Measurements from ENCODE around the gene SLC8A1. TPM values are rescaled to one million over a fixed set of nuclear protein-coding genes. Genes with fewer than 3 reads are reported as not detected.

SLC8A1 gene
- total RNA-seq, 1 donor = 82.9 TPM

DNA sequence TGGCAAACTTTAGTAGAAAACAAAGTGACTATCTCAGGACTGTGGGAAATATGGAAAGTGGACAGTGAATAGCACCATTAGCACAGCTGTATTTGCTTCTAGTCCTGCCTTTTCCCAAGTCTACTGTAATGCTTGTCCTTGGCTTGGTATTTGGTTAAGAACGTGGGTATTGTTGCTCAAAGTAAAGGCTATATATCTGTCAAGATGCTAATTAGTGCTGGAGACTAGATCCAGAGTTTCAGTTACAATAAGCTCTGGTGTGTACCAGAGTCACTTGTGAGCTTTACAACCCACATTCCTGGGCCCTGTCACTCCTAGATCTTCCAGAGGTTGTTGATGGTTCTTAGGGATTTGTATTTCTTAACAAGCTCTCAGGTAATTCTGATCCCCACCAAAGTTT is 313.6 kb downstream of the SLC8A1 start:
- H3K4me2 ChIP-seq (ENCODE audit: insufficient read depth, low read length) = no peak overlapping the region
- H3K27ac ChIP-seq (ENCODE audit: low read depth, low read length) = no peak overlapping the region
- H3K27me3 ChIP-seq (ENCODE audit: insufficient read depth, low read length) = no peaks in the 10 kb centered on the region
- H3K4me1 ChIP-seq (ENCODE audit: insufficient read depth, low read length) = no peaks in the 10 kb centered on the region
- H3K9me3 ChIP-seq (ENCODE audit: low read depth, low read length) = no peaks in the 10 kb centered on the region
- TF ChIP-seq, protein P1, sequence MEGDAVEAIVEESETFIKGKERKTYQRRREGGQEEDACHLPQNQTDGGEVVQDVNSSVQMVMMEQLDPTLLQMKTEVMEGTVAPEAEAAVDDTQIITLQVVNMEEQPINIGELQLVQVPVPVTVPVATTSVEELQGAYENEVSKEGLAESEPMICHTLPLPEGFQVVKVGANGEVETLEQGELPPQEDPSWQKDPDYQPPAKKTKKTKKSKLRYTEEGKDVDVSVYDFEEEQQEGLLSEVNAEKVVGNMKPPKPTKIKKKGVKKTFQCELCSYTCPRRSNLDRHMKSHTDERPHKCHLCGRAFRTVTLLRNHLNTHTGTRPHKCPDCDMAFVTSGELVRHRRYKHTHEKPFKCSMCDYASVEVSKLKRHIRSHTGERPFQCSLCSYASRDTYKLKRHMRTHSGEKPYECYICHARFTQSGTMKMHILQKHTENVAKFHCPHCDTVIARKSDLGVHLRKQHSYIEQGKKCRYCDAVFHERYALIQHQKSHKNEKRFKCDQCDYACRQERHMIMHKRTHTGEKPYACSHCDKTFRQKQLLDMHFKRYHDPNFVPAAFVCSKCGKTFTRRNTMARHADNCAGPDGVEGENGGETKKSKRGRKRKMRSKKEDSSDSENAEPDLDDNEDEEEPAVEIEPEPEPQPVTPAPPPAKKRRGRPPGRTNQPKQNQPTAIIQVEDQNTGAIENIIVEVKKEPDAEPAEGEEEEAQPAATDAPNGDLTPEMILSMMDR (IDR thresholded peaks at IDR 0.05; ENCODE audit: extremely low read depth, low read depth, low read length) = no peak
- peaks cover 12% of the 10 kb centered on the region for H3K36me3 ChIP-seq (ENCODE audit: insufficient read depth, low read length)
- no peak overlapping the region for H2AFZ ChIP-seq (ENCODE audit: low read length)
- H4K20me1 ChIP-seq (ENCODE audit: insufficient read depth, low read length) = no peaks in the 10 kb centered on the region
- no peaks in the 10 kb centered on the region for H3K79me2 ChIP-seq (ENCODE audit: insufficient read depth, low read length)
- DNase-seq (ENCODE audit: insufficient read length, low spot score, missing footprints) = no peak
- no peak overlapping the region for H3K4me3 ChIP-seq (ENCODE audit: insufficient read depth, low read length)

DNA sequence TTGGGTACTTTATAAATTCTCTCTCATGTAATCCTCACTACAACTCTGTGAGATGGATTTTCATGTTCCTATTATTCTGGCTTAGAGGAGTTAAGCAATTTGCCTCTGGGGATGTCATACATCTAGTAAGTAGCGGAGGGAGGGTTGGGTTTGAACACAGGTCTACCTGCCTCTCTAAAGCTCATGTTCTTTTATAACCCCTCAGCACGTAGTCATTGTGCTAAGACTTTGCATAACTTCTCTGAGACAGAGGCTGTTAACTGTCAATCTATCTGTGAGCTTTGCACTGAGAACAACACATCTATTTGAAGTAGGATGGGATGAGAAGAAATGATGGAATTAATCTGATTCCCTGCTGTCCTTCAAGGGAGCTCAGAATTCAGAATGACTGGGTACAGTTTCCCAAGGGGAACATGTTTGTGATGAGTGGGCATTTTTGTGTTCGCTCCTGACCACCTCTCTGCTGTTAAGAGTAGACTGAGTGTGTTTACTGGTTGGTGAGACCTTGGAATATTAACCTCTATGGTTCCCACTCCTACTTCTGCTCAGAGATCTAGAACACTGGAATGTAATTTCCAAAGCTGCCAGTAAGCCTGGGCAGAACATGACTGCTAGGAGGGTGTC is 320.7 kb downstream of the SLC8A1 start:
- no peak for DNase-seq (ENCODE audit: insufficient read length, low spot score, missing footprints)
- Histone ChIP-seq H3K27ac (ENCODE audit: low read depth, low read length) (peak overlapping the region; percentile 95), H4K20me1 (ENCODE audit: insufficient read depth, low read length) (no peaks in the 10 kb centered on the region), H3K4me3 (ENCODE audit: insufficient read depth, low read length) (no peak overlapping the region), H3K36me3 (ENCODE audit: insufficient read depth, low read length) (no peaks in the 10 kb centered on the region), H3K4me1 (ENCODE audit: insufficient read depth, low read length) (peaks cover 48% of the 10 kb centered on the region), H3K9me3 (ENCODE audit: low read depth, low read length) (no peaks in the 10 kb centered on the region), H3K27me3 (ENCODE audit: insufficient read depth, low read length) (no peaks in the 10 kb centered on the region), H3K4me2 (ENCODE audit: insufficient read depth, low read length) (no peak overlapping the region), H3K79me2 (ENCODE audit: insufficient read depth, low read length) (no peaks in the 10 kb centered on the region), H2AFZ (ENCODE audit: low read length) (no peak overlapping the region)
- TF ChIP-seq, protein P1 (IDR thresholded peaks at IDR 0.05; ENCODE audit: extremely low read depth, low read depth, low read length) = no peak

DNA sequence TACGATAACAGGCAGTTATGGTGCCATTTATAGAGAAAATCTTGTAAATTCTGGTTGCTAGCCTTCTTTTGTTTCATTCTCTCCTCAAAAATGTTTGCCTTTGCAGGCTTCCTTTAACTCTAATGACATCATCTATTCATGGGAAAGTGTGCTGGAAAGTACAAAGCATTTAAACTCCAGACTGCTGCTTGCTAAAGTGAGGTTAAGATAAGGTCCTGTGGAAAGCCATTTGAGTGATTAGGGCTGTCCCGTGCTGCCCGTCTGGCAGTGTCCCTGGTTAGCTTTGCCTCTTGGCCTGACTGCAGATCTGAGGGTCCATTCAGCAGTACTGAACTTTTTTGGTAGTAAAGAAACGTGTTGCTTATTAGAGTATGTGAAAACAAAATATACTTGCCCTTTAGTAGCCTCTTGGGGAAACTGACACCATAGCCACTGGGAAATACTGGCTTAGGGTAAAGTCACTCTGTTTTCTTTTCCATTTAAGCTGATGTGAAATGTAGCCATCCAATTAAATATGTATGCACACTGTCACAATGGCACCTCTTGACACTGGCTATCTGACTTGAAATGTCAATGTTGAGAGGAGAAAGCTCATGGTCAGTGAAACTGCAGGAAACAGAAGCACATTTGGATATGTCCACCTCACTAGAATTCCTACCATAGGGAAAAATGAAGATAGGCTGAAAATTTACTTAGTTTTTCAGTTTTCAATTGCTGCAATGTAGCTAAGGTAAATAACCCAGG is 321.5 kb downstream of the SLC8A1 start:
- Histone ChIP-seq H3K79me2 (ENCODE audit: insufficient read depth, low read length) (no peaks in the 10 kb centered on the region), H3K4me3 (ENCODE audit: insufficient read depth, low read length) (no peak overlapping the region), H3K4me2 (ENCODE audit: insufficient read depth, low read length) (peak overlapping the region; percentile 6), H3K27ac (ENCODE audit: low read depth, low read length) (peak overlapping the region; percentile 95), H3K27me3 (ENCODE audit: insufficient read depth, low read length) (no peaks in the 10 kb centered on the region), H3K36me3 (ENCODE audit: insufficient read depth, low read length) (no peaks in the 10 kb centered on the region), H4K20me1 (ENCODE audit: insufficient read depth, low read length) (no peaks in the 10 kb centered on the region), H3K9me3 (ENCODE audit: low read depth, low read length) (no peaks in the 10 kb centered on the region), H3K4me1 (ENCODE audit: insufficient read depth, low read length) (peaks cover 55% of the 10 kb centered on the region), H2AFZ (ENCODE audit: low read length) (peak overlapping the region; percentile 8)
- no peak for DNase-seq (ENCODE audit: insufficient read length, low spot score, missing footprints)
- TF ChIP-seq, protein P1 (IDR thresholded peaks at IDR 0.05; ENCODE audit: extremely low read depth, low read depth, low read length) = no peak

DNA sequence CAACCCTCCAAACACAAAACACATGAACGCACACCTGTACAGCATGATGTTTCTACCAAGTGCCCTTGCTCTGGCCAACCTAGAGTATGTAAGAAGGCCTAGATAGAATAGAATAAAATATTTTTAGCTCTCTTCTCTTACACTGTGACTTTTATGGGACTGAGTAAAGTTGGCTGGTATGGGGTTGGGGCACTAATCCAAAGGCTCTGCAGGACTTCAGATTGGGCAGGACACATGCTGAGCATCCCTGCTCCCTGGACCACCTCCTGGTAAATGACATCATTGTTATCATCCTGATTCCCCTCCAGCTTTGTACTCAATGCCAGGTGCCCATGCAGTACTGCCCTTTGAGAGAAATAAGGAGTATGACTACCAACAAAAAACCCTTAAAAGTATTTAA is 322.2 kb downstream of the SLC8A1 start:
- Histone ChIP-seq H3K4me3 (ENCODE audit: insufficient read depth, low read length) (no peak overlapping the region), H2AFZ (ENCODE audit: low read length) (peak overlapping the region; percentile 8), H3K9me3 (ENCODE audit: low read depth, low read length) (no peaks in the 10 kb centered on the region), H3K79me2 (ENCODE audit: insufficient read depth, low read length) (no peaks in the 10 kb centered on the region), H3K27ac (ENCODE audit: low read depth, low read length) (peak overlapping the region; percentile 95), H3K27me3 (ENCODE audit: insufficient read depth, low read length) (no peaks in the 10 kb centered on the region), H4K20me1 (ENCODE audit: insufficient read depth, low read length) (no peaks in the 10 kb centered on the region), H3K4me2 (ENCODE audit: insufficient read depth, low read length) (no peak overlapping the region), H3K36me3 (ENCODE audit: insufficient read depth, low read length) (no peaks in the 10 kb centered on the region), H3K4me1 (ENCODE audit: insufficient read depth, low read length) (peaks cover 62% of the 10 kb centered on the region)
- TF ChIP-seq, protein P1 (IDR thresholded peaks at IDR 0.05; ENCODE audit: extremely low read depth, low read depth, low read length) = no peak
- no peak for DNase-seq (ENCODE audit: insufficient read length, low spot score, missing footprints)

Data from osteoblast (primary cell).